Smooth muscle cell (in vitro differentiated cells): ENCODE data around the gene ETV6. TPM values are rescaled to one million over a fixed set of nuclear protein-coding genes. Genes with fewer than 3 reads are reported as not detected.

ENCODE experiments used
- DNase-seq: peaks from one replicate; lab custom pipeline; 2025; ENCODE audit not compliant: unreplicated experiment; lab: John Stamatoyannopoulos, UW
- H2AFZ ChIP-seq: fragments of 200-600 bp; sonication (generic); 2 replicates; pipeline ENCODE4 v1.6.0; 2016; ENCODE audit warnings: antibody characterized with exemption, low read depth, mild to moderate bottlenecking
- H3F3A ChIP-seq: fragments of 200-600 bp; sonication (generic); 2 replicates; pipeline ENCODE4 v1.6.0; 2017; ENCODE audit warnings: antibody characterized with exemption, low read depth
- H3K27ac ChIP-seq: fragments of 200-600 bp; sonication (generic); 2 replicates; pipeline ENCODE4 v1.5.1; 2016; ENCODE audit warnings: low read depth, mild to moderate bottlenecking
- H3K27me3 ChIP-seq: fragments of 200-600 bp; sonication (generic); 2 replicates; pipeline ENCODE4 v1.6.1; 2016; ENCODE audit warnings: low read depth, mild to moderate bottlenecking
- H3K36me3 ChIP-seq: fragments of 200-600 bp; sonication (generic); 2 replicates; pipeline ENCODE4 v1.5.1; 2016; ENCODE audit warnings: low read depth
- H3K4me1 ChIP-seq: fragments of 200-600 bp; sonication (generic); 2 replicates; pipeline ENCODE4 v1.5.1; 2016; ENCODE audit warnings: low read depth
- H3K4me2 ChIP-seq: fragments of 200-600 bp; sonication (generic); 2 replicates; pipeline ENCODE4 v1.6.0; 2016; ENCODE audit warnings: mild to moderate bottlenecking
- H3K4me3 ChIP-seq: fragments of 200-600 bp; sonication (generic); 2 replicates; pipeline ENCODE4 v1.5.1; 2016; ENCODE audit warnings: mild to moderate bottlenecking
- H3K79me2 ChIP-seq: fragments of 200-600 bp; sonication (generic); 2 replicates; pipeline ENCODE4 v1.6.0; 2016; ENCODE audit warnings: low read depth, mild to moderate bottlenecking
- H3K9ac ChIP-seq: fragments of 200-600 bp; sonication (generic); 2 replicates; pipeline ENCODE4 v1.6.0; 2016; ENCODE audit warnings: low read depth
- H3K9me3 ChIP-seq: fragments of 200-600 bp; sonication (generic); replicated peaks from 2 replicates; pipeline ENCODE4 v1.5.1; 2016; ENCODE audit warnings: low read depth
- H4K20me1 ChIP-seq: fragments of 200-600 bp; sonication (generic); 2 replicates; pipeline ENCODE4 v1.6.0; 2016; ENCODE audit warnings: low read depth
- CTCF ChIP-seq: fragments of 200-600 bp; sonication (generic); IDR thresholded peaks from 2 replicates; pipeline ENCODE4 v1.5.1; 2017; ENCODE audit warnings: borderline replicate concordance, mild to moderate bottlenecking, antibody characterized with exemption; ENCODE audit not compliant: insufficient read depth, poor library complexity, severe bottlenecking
- WGBS: methylation state at CpG from one replicate; pipeline ENCODE4 v1.1.7; 2016; ENCODE audit warnings: low lambda C conversion rate; 5-methylcytosine and 5-hydroxymethylcytosine counted together
- polyA plus RNA-seq: library from polyadenylated mRNA; unstranded; fragments of >200 nt; fragmentation: Nextera tagmentation; extraction: Ambion mirVana; gene quantifications from 2 replicates; pipeline ENCODE4 v1.2.1, GENCODE V29; 2016
- total RNA-seq: library from RNA; depleted of rRNA; stranded (reverse); fragments of >200 nt; gene quantifications from 2 replicates; pipeline ENCODE4 v1.2.3, GENCODE V29; 2014

The ETV6 gene
- total and polyA plus RNA-seq, 2 experiments from 2014 or later, result 11.5 to 23.8 TPM

DNA sequence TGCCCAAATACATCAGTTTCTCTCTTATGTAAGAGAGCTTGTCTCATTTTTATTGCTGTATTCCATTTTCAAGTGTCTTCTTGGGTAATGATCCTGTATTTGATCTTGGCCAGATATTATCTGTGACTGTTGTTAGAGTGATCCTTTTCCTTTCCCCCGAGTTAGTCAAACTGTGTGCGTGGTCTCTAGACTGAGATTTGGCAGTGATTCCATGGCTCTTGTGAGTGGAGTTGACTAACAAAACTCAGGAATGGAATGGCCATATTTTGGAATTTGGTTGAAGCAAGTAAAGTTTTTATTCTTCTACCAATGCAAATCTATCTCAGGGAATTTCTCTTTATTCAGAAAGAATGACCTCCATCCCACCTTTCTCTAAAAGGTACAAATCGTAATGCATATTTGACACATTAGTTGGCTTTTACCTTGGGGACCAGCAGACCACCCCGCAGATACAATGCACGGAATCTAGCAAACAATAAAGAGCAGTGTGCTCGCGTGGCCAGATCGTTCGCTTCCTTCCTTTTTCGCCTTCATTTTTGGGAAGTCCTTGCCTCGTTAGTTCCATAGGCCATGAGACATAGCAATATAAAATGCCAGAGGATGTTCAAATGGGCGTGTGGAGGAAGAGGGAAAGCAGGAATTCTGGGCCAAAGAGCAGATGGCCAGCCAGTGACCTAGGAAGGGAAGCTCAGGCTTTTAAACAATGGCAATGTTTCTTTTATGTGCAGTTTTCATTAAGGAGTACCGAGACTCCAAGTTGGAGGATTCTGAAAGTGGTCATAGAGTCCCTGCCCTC is 24.4 kb downstream of the ETV6 start:
- Histone ChIP-seq H3K9me3 (no peaks in the 10 kb centered on the region), H3K79me2 (peaks cover 100% of the 10 kb centered on the region), H3K36me3 (peaks cover 6% of the 10 kb centered on the region), H3K9ac (no peak overlapping the region), H3F3A (peaks cover 6% of the 10 kb centered on the region), H3K4me2 (no peak overlapping the region), H3K27ac (no peak overlapping the region), H3K4me1 (peaks cover 15% of the 10 kb centered on the region), H4K20me1 (peaks cover 82% of the 10 kb centered on the region), H3K4me3 (no peak overlapping the region), H3K27me3 (no peaks in the 10 kb centered on the region), H2AFZ (no peak overlapping the region)
- WGBS, result 87% methylated on average over 13 of the region's 13 CpGs
- DNase-seq, result no peak
- TF ChIP-seq CTCF, result no peak

DNA sequence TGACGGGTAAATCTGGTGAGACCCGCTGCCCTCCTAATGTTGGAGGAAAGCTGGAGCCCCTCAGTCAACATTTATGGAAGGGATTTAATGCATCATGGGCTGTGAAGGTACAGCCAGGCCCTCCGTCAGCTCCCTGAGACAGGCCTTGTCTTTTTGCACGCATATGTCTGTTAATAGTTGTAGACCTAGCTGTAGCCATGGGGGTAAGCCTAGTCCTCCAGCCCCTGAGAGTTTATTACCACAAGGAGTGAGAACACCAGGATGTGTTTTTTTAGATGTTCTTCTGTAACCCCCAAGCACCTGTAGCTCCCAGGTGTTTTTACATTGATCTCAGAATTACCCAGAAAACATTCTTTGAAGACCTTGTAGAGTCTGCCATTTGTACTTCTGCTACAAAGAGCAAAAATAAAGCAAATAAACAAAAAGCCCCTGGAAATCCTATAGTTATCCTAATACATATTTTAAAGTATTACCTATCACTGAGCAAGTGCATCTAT is 25.5 kb downstream of the ETV6 start:
- no peak overlapping the region for H3K27ac ChIP-seq
- peaks cover 6% of the 10 kb centered on the region for H3K36me3 ChIP-seq
- H3K9ac ChIP-seq, result no peak overlapping the region
- H3K9me3 ChIP-seq, result no peaks in the 10 kb centered on the region
- peaks cover 9% of the 10 kb centered on the region for H3K4me1 ChIP-seq
- no peak overlapping the region for H2AFZ ChIP-seq
- H3K4me3 ChIP-seq, result no peak overlapping the region
- H3K4me2 ChIP-seq, result no peak overlapping the region
- no peak for TF ChIP-seq CTCF
- H4K20me1 ChIP-seq, result peaks cover 76% of the 10 kb centered on the region
- no peaks in the 10 kb centered on the region for H3K27me3 ChIP-seq
- peaks cover 100% of the 10 kb centered on the region for H3K79me2 ChIP-seq
- WGBS, result 96% methylated on average over 4 of the region's 4 CpGs
- H3F3A ChIP-seq, result peaks cover 3% of the 10 kb centered on the region
- DNase-seq, result no peak

GRCh38 chr12:11676052-11676451 is 26.6 kb downstream of the ETV6 start:
- H3K36me3 ChIP-seq, result peaks cover 6% of the 10 kb centered on the region
- H2AFZ ChIP-seq, result no peak overlapping the region
- H3K9ac ChIP-seq, result no peak overlapping the region
- peaks cover 67% of the 10 kb centered on the region for H4K20me1 ChIP-seq
- H3K79me2 ChIP-seq, result peaks cover 100% of the 10 kb centered on the region
- H3K4me2 ChIP-seq, result peak overlapping the region; percentile 53
- H3K4me3 ChIP-seq, result no peak overlapping the region
- peaks cover 3% of the 10 kb centered on the region for H3F3A ChIP-seq
- H3K9me3 ChIP-seq, result no peaks in the 10 kb centered on the region
- DNase-seq, result no peak
- H3K27ac ChIP-seq, result peak overlapping the region; percentile 55
- H3K27me3 ChIP-seq, result no peaks in the 10 kb centered on the region
- no peak for TF ChIP-seq CTCF
- 33% methylated on average over 4 of the region's 4 CpGs for WGBS
- peaks cover 8% of the 10 kb centered on the region for H3K4me1 ChIP-seq
